Liver (tissue), 9 donors: Measurements from ENCODE around the gene DNAH8. TPM values are rescaled to one million over a fixed set of nuclear protein-coding genes. Genes with fewer than 3 reads are reported as not detected.

Experiments used
- DNase-seq: peaks from one replicate; pipeline ENCODE4 v3.0.0-alpha.2; 2017; ENCODE audit warnings: low spot score
- H3K27ac ChIP-seq, 2 donors: one replicate each; pipeline ENCODE4 v1.7.0; 2013; ENCODE audit warnings: inconsistent platforms in 2 of 2, low read length in 2 of 2, control low read depth in 1 of 2, low read depth in 1 of 2, mild to moderate bottlenecking in 1 of 2
- H3K27me3 ChIP-seq, 4 donors: one replicate each; pipeline versions ENCODE4 v1.6.1 to v1.7.0; 2013; ENCODE audit warnings: low read length in 3 of 4, inconsistent platforms in 1 of 4, mild to moderate bottlenecking in 1 of 4, moderate library complexity in 1 of 4; ENCODE audit not compliant: control insufficient read depth in 4 of 4, insufficient read depth in 4 of 4
- H3K36me3 ChIP-seq, 4 donors: one replicate each; pipeline versions ENCODE4 v1.6.1 to v1.7.0; 2013; ENCODE audit warnings: low read length in 3 of 4, mild to moderate bottlenecking in 3 of 4, low read depth in 1 of 4, moderate library complexity in 1 of 4; ENCODE audit not compliant: control insufficient read depth in 4 of 4, insufficient read depth in 3 of 4
- H3K4me1 ChIP-seq, 4 donors: one replicate each; pipeline versions ENCODE4 v1.6.1 to v1.7.0; 2013; ENCODE audit warnings: low read length in 3 of 4, mild to moderate bottlenecking in 3 of 4, moderate library complexity in 1 of 4; ENCODE audit not compliant: control insufficient read depth in 4 of 4, insufficient read depth in 4 of 4
- H3K4me3 ChIP-seq, 3 donors: one replicate each; pipeline versions ENCODE4 v1.6.1 to v1.7.0; 2013; ENCODE audit warnings: low read length in 3 of 3, control low read depth in 1 of 3, low read depth in 1 of 3, mild to moderate bottlenecking in 1 of 3
- H3K9ac ChIP-seq, 2 donors: one replicate each; pipeline ENCODE4 v1.7.0; 2013; ENCODE audit warnings: low read length in 2 of 2, mild to moderate bottlenecking in 2 of 2, moderate library complexity in 2 of 2, control low read depth in 1 of 2, low read depth in 1 of 2
- H3K9me3 ChIP-seq, 4 donors: one replicate each; pipeline versions ENCODE4 v1.6.1 to v1.7.0; 2013; ENCODE audit warnings: low read length in 3 of 4; ENCODE audit not compliant: control insufficient read depth in 4 of 4
- EGR1 ChIP-seq, 2 donors: IDR thresholded peaks; 2 replicates each; pipeline ENCODE4 v1.6.1; 2016 to 2018; ENCODE audit warnings: antibody characterized with exemption in 2 of 2, low read depth in 2 of 2
- FOXA1 ChIP-seq: IDR thresholded peaks from 2 replicates; pipeline ENCODE4 v1.6.1; 2016; ENCODE audit warnings: antibody characterized with exemption
- FOXA2 ChIP-seq: IDR thresholded peaks from 2 replicates; pipeline ENCODE4 v1.6.1; 2016; ENCODE audit warnings: antibody characterized with exemption
- GABPA ChIP-seq, 2 donors: IDR thresholded peaks in 1 of 2; conservative IDR thresholded peaks in 1 of 2; 2 replicates each; pipeline ENCODE4 v1.6.1; 2016; ENCODE audit warnings: antibody characterized with exemption in 2 of 2, mild to moderate bottlenecking in 1 of 2, moderate library complexity in 1 of 2
- HNF4A ChIP-seq, 2 donors: conservative IDR thresholded peaks; 2 replicates each; pipeline ENCODE4 v1.6.1; 2016; ENCODE audit warnings: antibody characterized with exemption in 2 of 2, mild to moderate bottlenecking in 2 of 2
- NR2F2 ChIP-seq: IDR thresholded peaks from 2 replicates; pipeline ENCODE4 v1.6.1; 2016; ENCODE audit warnings: antibody characterized with exemption
- RAD21 ChIP-seq, 2 donors: IDR thresholded peaks; 2 replicates each; pipeline ENCODE4 v1.6.1; 2016; ENCODE audit warnings: antibody characterized with exemption in 2 of 2, mild to moderate bottlenecking in 2 of 2
- SP1 ChIP-seq: IDR thresholded peaks from 2 replicates; pipeline ENCODE4 v1.6.1; 2018; ENCODE audit warnings: antibody characterized with exemption, mild to moderate bottlenecking
- TAF1 ChIP-seq: conservative IDR thresholded peaks from 2 replicates; pipeline ENCODE4 v1.6.1; 2016; ENCODE audit warnings: antibody characterized with exemption, mild to moderate bottlenecking
- YY1 ChIP-seq: IDR thresholded peaks from 2 replicates; pipeline ENCODE4 v1.6.1; 2016; ENCODE audit warnings: antibody characterized with exemption, mild to moderate bottlenecking
- WGBS: extraction: QIAGEN DNeasy Blood & Tissue Kit; methylation state at CpG from one replicate; pipeline ENCODE4 v1.1.7; 2013; 5-methylcytosine and 5-hydroxymethylcytosine counted together
- polyA plus RNA-seq, 2 donors: library from polyadenylated mRNA; stranded (reverse) in 1 of 2; unstranded in 1 of 2; fragments of 200-250 nt in 1 of 2; fragments of >200 nt in 1 of 2; fragmentation: Nextera tagmentation in 1 of 2; extraction: Ambion mirVana in 1 of 2; gene quantifications; one replicate each; pipeline versions ENCODE4 v1.2.1 to v1.2.3, GENCODE V29; 2013 to 2015
- total RNA-seq, 2 donors: library from RNA; depleted of rRNA; stranded (reverse); fragments of >200 nt; gene quantifications; one replicate each; pipeline ENCODE4 v1.2.3, GENCODE V29; 2014
- TF ChIP-seq, protein P1 (sequence below): IDR thresholded peaks from 2 replicates; pipeline ENCODE4 v1.6.1; 2016; ENCODE audit warnings: antibody characterized with exemption
- TF ChIP-seq, protein P2 (sequence below): IDR thresholded peaks from 2 replicates; pipeline ENCODE4 v1.6.1; 2016; ENCODE audit warnings: antibody characterized with exemption, mild to moderate bottlenecking
- TF ChIP-seq, protein P3 (sequence below): IDR thresholded peaks from 2 replicates; pipeline ENCODE4 v1.6.1; 2016; ENCODE audit warnings: antibody characterized with exemption
- donor health status: healthy.
- donor health status: healthy.
- donor health status: healthy.
- donor health status: healthy.
- donor health status: healthy.

DNAH8 gene
- total and polyA plus RNA-seq, 4 donors: under 0.01 to 0.05 TPM; not detected in 2

DNA sequence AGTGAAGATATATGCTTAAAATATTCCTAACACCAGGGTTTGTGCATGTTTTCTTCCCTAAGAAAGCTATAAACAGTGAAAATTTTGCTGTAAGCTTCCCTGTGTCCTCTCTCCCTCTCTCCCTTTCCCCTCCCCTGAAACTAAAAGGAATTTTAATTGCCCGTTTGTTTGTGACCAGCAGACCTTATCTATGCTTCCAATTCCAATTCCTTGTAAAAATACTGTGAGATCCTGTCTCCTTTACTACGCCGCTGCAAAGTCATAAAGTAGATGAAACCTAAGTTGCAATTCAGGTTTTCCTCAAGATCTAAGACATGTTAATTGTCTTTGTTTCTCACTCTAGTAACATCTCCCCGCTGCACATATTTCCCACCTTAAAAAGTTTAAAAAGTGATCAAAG, 82.3 kb downstream of the DNAH8 start:
- H3K4me1 ChIP-seq: no peaks in the 10 kb centered on the region
- H3K9ac ChIP-seq: no peak overlapping the region
- peaks cover 0 to 4% (median 0%) of the 10 kb centered on the region in 4 donors for H3K27me3 ChIP-seq
- no peaks in the 10 kb centered on the region for H3K9me3 ChIP-seq
- TF ChIP-seq TAF1 (no peak), YY1 (no peak), FOXA2 (no peak)
- TF ChIP-seq, protein P1, sequence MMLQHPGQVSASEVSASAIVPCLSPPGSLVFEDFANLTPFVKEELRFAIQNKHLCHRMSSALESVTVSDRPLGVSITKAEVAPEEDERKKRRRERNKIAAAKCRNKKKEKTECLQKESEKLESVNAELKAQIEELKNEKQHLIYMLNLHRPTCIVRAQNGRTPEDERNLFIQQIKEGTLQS: no peak
- H3K36me3 ChIP-seq: no peaks in the 10 kb centered on the region
- 68% methylated on average over 4 of the region's 4 CpGs for WGBS
- DNase-seq: no peak
- no peak overlapping the region for H3K4me3 ChIP-seq
- no peak overlapping the region for H3K27ac ChIP-seq

DNA sequence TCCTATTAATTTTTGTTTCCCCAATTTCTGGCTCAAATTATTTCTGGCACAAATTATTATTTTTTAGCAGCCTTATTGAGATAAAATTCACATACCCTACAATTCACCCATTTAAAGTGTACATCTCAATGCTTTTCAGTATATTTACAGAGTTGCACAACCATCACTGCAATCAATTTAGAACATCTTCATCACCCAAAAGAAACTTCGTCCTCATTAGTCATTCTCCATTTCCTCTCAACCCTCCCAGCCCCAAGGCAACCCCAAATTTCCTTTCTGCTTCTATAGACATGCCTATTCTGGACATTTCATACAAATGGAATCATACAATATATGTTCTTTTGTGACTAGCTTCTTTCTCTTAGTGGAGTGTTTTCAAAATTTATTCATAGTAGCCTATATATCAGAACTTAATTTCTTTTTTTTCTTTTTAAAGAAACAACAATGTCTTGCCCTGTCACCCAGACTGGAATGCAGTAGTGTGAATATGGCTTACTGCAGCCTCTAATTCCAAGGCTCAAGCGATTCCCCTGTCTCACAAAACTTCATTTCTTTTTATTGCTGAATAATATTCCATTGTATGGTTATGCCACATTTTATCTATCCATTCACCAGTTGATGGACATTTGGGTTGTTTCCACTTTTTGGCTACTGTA, 84.5 kb downstream of the DNAH8 start:
- no peaks in the 10 kb centered on the region for H3K36me3 ChIP-seq
- no peaks in the 10 kb centered on the region for H3K9me3 ChIP-seq
- no peak overlapping the region for H3K27ac ChIP-seq
- WGBS: 49% methylated on average over 2 of the region's 2 CpGs
- no peaks in the 10 kb centered on the region for H3K4me1 ChIP-seq
- DNase-seq: no peak
- no peak overlapping the region for H3K4me3 ChIP-seq
- H3K9ac ChIP-seq: no peak overlapping the region
- peaks cover 0 to 4% (median 0%) of the 10 kb centered on the region in 4 donors for H3K27me3 ChIP-seq
- no peak for TF ChIP-seq FOXA1
- no peak for TF ChIP-seq TAF1
- TF ChIP-seq FOXA2: no peak
- no peak for TF ChIP-seq GABPA (IDR thresholded peaks at IDR 0.05 in 1 of 2, conservative IDR thresholded peaks at IDR 0.05 in 1 of 2)
- TF ChIP-seq SP1: no peak
- TF ChIP-seq, protein P2, sequence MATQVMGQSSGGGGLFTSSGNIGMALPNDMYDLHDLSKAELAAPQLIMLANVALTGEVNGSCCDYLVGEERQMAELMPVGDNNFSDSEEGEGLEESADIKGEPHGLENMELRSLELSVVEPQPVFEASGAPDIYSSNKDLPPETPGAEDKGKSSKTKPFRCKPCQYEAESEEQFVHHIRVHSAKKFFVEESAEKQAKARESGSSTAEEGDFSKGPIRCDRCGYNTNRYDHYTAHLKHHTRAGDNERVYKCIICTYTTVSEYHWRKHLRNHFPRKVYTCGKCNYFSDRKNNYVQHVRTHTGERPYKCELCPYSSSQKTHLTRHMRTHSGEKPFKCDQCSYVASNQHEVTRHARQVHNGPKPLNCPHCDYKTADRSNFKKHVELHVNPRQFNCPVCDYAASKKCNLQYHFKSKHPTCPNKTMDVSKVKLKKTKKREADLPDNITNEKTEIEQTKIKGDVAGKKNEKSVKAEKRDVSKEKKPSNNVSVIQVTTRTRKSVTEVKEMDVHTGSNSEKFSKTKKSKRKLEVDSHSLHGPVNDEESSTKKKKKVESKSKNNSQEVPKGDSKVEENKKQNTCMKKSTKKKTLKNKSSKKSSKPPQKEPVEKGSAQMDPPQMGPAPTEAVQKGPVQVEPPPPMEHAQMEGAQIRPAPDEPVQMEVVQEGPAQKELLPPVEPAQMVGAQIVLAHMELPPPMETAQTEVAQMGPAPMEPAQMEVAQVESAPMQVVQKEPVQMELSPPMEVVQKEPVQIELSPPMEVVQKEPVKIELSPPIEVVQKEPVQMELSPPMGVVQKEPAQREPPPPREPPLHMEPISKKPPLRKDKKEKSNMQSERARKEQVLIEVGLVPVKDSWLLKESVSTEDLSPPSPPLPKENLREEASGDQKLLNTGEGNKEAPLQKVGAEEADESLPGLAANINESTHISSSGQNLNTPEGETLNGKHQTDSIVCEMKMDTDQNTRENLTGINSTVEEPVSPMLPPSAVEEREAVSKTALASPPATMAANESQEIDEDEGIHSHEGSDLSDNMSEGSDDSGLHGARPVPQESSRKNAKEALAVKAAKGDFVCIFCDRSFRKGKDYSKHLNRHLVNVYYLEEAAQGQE: no peak
- TF ChIP-seq YY1: no peak

DNA sequence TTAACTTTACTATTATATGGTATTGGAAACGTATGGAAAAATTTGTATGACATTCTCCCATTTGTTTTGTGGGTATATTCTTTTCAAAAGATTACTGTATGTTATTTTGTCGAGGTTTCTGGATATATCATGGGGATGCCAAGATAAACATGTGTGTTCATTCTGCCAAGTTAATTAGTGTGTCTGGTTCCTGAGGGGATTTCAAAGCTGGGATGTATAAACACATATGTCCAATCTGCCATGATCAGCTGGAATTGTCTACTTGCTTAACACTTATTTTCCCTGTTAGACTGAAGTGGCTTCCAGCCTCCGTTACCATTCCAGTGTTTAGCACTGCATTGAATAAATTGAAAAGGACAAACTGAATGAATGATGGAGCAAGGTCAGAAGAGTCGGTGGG, 86.2 kb downstream of the DNAH8 start:
- no peak overlapping the region for H3K4me3 ChIP-seq
- H3K27me3 ChIP-seq: peaks cover 0 to 4% (median 0%) of the 10 kb centered on the region in 4 donors
- H3K9me3 ChIP-seq: no peaks in the 10 kb centered on the region
- 60% methylated on average over 4 of the region's 4 CpGs for WGBS
- no peak for DNase-seq
- H3K9ac ChIP-seq: no peak overlapping the region
- no peak overlapping the region for H3K27ac ChIP-seq
- H3K36me3 ChIP-seq: no peaks in the 10 kb centered on the region
- H3K4me1 ChIP-seq: no peaks in the 10 kb centered on the region
- TF ChIP-seq FOXA1: no peak
- no peak for TF ChIP-seq NR2F2
- no peak for TF ChIP-seq RAD21 (IDR thresholded peaks at IDR 0.05)
- TF ChIP-seq HNF4A (conservative IDR thresholded peaks at IDR 0.05): no peak
- TF ChIP-seq FOXA2: no peak
- no peak for TF ChIP-seq EGR1 (IDR thresholded peaks at IDR 0.05; ENCODE audit: low read depth in 2 of 2)
- TF ChIP-seq, protein P1: no peak
- TF ChIP-seq, protein P2: no peak
- TF ChIP-seq, protein P3, sequence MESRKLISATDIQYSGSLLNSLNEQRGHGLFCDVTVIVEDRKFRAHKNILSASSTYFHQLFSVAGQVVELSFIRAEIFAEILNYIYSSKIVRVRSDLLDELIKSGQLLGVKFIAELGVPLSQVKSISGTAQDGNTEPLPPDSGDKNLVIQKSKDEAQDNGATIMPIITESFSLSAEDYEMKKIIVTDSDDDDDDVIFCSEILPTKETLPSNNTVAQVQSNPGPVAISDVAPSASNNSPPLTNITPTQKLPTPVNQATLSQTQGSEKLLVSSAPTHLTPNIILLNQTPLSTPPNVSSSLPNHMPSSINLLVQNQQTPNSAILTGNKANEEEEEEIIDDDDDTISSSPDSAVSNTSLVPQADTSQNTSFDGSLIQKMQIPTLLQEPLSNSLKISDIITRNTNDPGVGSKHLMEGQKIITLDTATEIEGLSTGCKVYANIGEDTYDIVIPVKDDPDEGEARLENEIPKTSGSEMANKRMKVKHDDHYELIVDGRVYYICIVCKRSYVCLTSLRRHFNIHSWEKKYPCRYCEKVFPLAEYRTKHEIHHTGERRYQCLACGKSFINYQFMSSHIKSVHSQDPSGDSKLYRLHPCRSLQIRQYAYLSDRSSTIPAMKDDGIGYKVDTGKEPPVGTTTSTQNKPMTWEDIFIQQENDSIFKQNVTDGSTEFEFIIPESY: no peak
